Common myeloid progenitor, CD34-positive (primary cell): ENCODE data around the gene ITGA11.

Experiments used
- CTCF ChIA-PET: fragments of 350-600 bp; sonication (Branson Sonifier 250); formaldehyde crosslinking; loops from one replicate; lab custom pipeline; 2021; ENCODE audit warnings: antibody characterized with exemption; lab: Charles Lee
- POLR2A ChIA-PET: fragments of 350-600 bp; sonication (Branson Sonifier 250); formaldehyde crosslinking; loops from one replicate; lab custom pipeline; 2021; ENCODE audit warnings: antibody characterized with exemption; lab: Charles Lee
- DNase-seq, 3 donors: peaks; one replicate each; pipeline versions ENCODE4 v3.0.0 to v3.0.0-alpha.2; 2013
- H3K27ac ChIP-seq, 2 experiments: 1 replicate in 1 of 2; 2 replicates in 1 of 2; pipeline ENCODE4 v1.7.0; 2013; ENCODE audit warnings: inconsistent platforms in 2 of 2, low read length in 2 of 2, mild to moderate bottlenecking in 2 of 2, low read depth in 1 of 2, moderate library complexity in 1 of 2; ENCODE audit not compliant: severe bottlenecking in 2 of 2, insufficient read depth in 1 of 2, poor library complexity in 1 of 2
- H3K27me3 ChIP-seq, 5 experiments: replicated peaks in 2 of 5; 1 replicate in 3 of 5; 2 replicates in 2 of 5; pipeline versions ENCODE4 v1.6.1 to v1.7.0; 2013; ENCODE audit warnings: low read length in 4 of 5, mild to moderate bottlenecking in 2 of 5, moderate library complexity in 2 of 5, inconsistent platforms in 1 of 5; ENCODE audit not compliant: insufficient read depth in 5 of 5, control insufficient read depth in 4 of 5
- H3K36me3 ChIP-seq, 4 experiments: 1 replicate in 2 of 4; 2 replicates in 2 of 4; pipeline versions ENCODE4 v1.6.1 to v1.7.0; 2013; ENCODE audit warnings: low read length in 3 of 4, control low read depth in 1 of 4, mild to moderate bottlenecking in 1 of 4; ENCODE audit not compliant: control insufficient read depth in 4 of 4, insufficient read depth in 4 of 4
- H3K4me1 ChIP-seq, 4 experiments: 1 replicate in 3 of 4; 2 replicates in 1 of 4; pipeline versions ENCODE4 v1.6.1 to v1.7.1; 2013; ENCODE audit warnings: low read length in 3 of 4, mild to moderate bottlenecking in 3 of 4, control low read depth in 1 of 4, inconsistent platforms in 1 of 4, moderate library complexity in 1 of 4; ENCODE audit not compliant: control insufficient read depth in 4 of 4, insufficient read depth in 4 of 4; ENCODE audit errors: control extremely low read depth in 1 of 4
- H3K4me3 ChIP-seq, 7 experiments: 1 replicate in 4 of 7; 2 replicates in 3 of 7; pipeline versions ENCODE4 v1.5.1 to v1.7.0; 2013; ENCODE audit warnings: mild to moderate bottlenecking in 7 of 7, low read length in 6 of 7, moderate library complexity in 6 of 7, inconsistent platforms in 2 of 7, low read depth in 2 of 7, control low read depth in 1 of 7; ENCODE audit not compliant: insufficient read depth in 4 of 7, control insufficient read depth in 1 of 7; ENCODE audit errors: extremely low read depth in 1 of 7
- H3K9me3 ChIP-seq, 5 experiments: 1 replicate in 4 of 5; 2 replicates in 1 of 5; pipeline versions ENCODE4 v1.6.1 to v1.7.1; 2013; ENCODE audit warnings: low read length in 4 of 5, mild to moderate bottlenecking in 2 of 5, inconsistent platforms in 1 of 5, low read depth in 1 of 5, moderate library complexity in 1 of 5; ENCODE audit not compliant: control insufficient read depth in 4 of 5, insufficient read depth in 2 of 5; ENCODE audit errors: control extremely low read depth in 1 of 5
- WGBS: methylation state at CpG from one replicate; pipeline ENCODE4 v1.1.5; 2013; ENCODE audit not compliant: insufficient coverage; 5-methylcytosine and 5-hydroxymethylcytosine counted together

ITGA11 gene

DNA sequence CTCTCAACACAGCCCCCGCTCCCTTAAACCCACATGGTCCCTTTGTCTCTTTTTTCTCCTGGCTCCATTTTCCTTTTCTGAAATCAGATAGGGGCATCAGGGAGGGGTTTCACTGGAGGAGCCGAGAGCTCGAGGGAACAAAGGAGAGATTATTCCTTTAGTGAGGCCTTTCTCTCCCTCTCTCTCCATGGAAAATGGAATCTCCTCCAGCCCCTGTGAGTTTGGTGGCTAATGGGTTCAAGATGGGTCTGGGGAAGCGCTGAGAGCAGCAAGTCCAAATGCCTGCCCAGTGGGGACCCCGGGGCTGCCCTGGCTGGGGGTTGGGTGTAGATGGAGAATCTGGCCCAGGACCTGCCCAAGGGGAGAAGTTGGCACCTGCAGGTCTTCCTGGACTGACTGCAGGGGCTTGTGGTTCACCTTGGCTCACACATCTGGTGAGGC, 56.8 kb downstream of the ITGA11 start:
- Histone ChIP-seq H3K4me3 (no peak overlapping the region), H3K9me3 (no peaks in the 10 kb centered on the region), H3K27ac (no peak overlapping the region), H3K27me3 (no peaks in the 10 kb centered on the region), H3K36me3 (no peaks in the 10 kb centered on the region), H3K4me1 (peaks cover 8 to 17% (median 16%) of the 10 kb centered on the region in 4 experiments)
- WGBS: 95% methylated on average over 3 of the region's 5 CpGs
- POLR2A ChIA-PET: no interaction called here
- CTCF ChIA-PET: interaction anchor here (1.8 kb wide), 1 partner anchor 69 kb away, joined by 14 read pairs; no protein-coding TSS in a partner anchor
- no peak for DNase-seq

DNA sequence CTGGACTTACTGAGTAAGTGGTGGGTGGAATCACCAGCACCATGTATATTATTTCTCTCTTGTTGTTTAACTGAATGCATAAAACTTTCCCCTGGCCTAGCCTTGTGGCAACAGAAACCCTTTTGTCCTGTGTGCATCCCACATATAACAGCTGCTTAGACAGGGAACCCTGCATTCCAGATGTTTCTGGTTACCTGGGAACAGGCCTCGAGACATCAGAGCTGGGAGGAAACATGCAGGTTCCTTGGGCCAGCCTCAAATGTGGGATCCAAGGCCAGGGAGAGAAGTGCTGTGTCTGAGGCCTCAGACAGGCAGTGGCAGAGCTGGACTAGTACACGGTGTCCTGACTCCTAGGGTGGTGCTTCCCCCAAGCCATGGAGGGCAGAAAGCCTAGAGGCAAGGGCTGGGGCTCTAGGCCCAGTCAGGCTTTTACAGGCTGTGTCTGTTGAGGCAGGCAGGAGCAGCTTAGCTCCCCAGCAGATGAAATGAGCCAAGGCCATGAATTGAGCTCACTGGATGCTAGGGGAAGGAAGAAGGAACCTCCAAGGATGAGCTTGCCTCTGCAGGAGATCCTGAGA, 57.7 kb downstream of the ITGA11 start:
- POLR2A ChIA-PET: no interaction called here
- H3K27ac ChIP-seq: no peak overlapping the region
- peaks cover 3 to 8% (median 6%) of the 10 kb centered on the region in 4 experiments for H3K4me1 ChIP-seq
- H3K4me3 ChIP-seq: no peak overlapping the region
- 94% methylated on average over 2 of the region's 2 CpGs for WGBS
- H3K27me3 ChIP-seq: no peaks in the 10 kb centered on the region
- DNase-seq: no peak
- CTCF ChIA-PET: interaction anchor here (0.8 to 1.8 kb wide), 3 partner anchors 9 to 68 kb away, joined by 3 to 14 read pairs (median 3); no protein-coding TSS in a partner anchor
- no peaks in the 10 kb centered on the region for H3K36me3 ChIP-seq
- H3K9me3 ChIP-seq: no peaks in the 10 kb centered on the region

DNA sequence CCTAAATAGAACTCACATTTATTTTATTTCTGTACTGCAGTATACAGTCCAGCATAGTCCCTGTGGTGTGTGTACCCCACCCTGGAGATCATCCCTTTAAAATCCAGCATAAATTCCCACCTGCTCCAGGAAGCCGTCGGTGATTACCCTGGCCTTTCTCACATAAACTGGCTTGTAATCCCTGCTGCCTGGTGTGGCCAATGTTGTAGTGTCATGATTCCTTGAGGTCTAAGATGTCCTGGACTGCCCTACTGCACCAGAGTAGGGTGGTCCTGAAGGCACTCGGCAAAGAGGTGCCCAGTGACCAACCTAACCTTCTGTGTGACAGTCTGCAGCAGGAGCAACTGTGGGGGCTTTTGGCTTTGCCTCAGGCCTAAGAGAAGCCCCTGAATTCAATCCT, 58.9 kb downstream of the ITGA11 start:
- WGBS: 90% methylated on average over 2 of the region's 3 CpGs
- CTCF ChIA-PET: no interaction called here

DNA sequence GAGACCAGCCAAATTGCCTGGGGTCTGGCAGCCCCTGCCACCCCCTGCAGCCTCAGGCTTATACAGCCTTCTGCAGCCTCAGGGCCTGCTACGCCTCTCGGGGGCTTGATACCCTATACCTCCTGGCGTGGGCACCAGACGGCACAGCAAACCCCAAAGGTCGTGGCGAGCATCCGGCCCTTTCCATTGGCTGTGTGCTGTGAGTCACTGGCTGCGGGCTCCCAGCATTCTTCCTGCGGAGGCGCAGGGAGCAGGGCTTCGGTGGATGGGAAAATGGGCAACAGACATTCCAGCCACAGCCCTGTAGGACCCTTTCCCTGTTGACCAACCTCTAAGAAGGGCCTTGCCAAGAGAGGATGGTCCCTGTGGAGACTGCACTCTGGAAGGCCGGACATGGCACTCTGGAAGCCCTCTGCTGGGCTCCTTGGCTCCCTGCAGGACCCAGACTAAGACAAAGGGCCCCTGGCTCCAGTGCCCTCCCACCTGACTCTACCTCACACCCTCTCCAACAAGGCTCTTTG, 59.6 kb downstream of the ITGA11 start:
- no peak overlapping the region for H3K4me3 ChIP-seq
- no peaks in the 10 kb centered on the region for H3K36me3 ChIP-seq
- no peaks in the 10 kb centered on the region for H3K4me1 ChIP-seq
- no peak for DNase-seq
- ChIA-PET POLR2A (no interaction called here), CTCF (no interaction called here)
- H3K9me3 ChIP-seq: no peaks in the 10 kb centered on the region
- 88% methylated on average over 11 of the region's 12 CpGs for WGBS
- no peaks in the 10 kb centered on the region for H3K27me3 ChIP-seq
- no peak overlapping the region for H3K27ac ChIP-seq

More for the DNA sequence above, 58.9 kb downstream of the ITGA11 start:
- no peak overlapping the region for H3K4me3 ChIP-seq
- H3K4me1 ChIP-seq: no peaks in the 10 kb centered on the region
- H3K27ac ChIP-seq: no peak overlapping the region
- no peaks in the 10 kb centered on the region for H3K9me3 ChIP-seq
- no peaks in the 10 kb centered on the region for H3K36me3 ChIP-seq
- POLR2A ChIA-PET: no interaction called here
- H3K27me3 ChIP-seq: no peaks in the 10 kb centered on the region
- no peak for DNase-seq

DNA sequence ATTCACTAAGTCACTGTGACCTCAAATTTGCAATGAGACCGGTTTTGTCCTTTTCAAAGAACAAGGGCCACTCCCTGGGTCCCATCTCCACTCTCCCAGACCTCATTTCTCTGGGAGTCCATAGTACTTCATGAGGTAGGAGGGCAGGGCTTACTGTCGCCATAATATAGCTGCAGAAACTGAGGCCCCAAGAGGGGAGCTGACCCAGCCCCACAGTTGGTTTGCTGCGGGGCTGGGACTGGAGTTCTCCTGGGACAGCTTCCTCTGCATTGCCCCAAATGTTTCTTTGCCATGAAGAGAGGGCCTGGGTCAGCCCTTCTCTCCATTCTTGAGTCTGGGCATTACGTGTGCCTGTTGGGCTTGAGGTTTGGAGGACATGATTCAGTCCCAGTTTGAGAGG, 60.1 kb downstream of the ITGA11 start:
- Histone ChIP-seq H3K4me1 (peaks cover 0 to under 1% (median 0%) of the 10 kb centered on the region in 4 experiments), H3K9me3 (no peaks in the 10 kb centered on the region), H3K27me3 (no peaks in the 10 kb centered on the region), H3K36me3 (no peaks in the 10 kb centered on the region), H3K27ac (no peak overlapping the region), H3K4me3 (no peak overlapping the region)
- 100% methylated on average over 2 of the region's 4 CpGs for WGBS
- POLR2A ChIA-PET: no interaction called here
- CTCF ChIA-PET: no interaction called here
- no peak for DNase-seq

DNA sequence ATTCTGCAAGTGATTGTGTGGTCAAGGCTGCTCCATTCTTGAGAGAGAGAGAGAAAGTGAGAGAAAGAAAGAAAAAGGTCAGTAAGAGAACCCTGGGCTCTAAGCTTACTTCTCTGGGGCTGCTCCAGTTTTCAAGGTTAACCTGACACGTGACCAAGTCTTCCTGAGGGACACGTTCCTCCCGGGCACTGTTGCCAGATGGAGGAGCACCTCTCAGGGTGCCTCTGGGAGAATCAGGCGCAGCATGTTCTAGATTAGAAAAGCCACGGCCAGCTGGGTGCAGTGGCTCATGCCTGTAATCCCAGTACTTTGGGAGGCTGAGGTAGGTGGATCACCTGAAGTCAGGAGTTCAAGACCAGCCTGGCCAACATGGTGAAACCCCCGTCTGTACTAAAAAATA, 60.8 kb downstream of the ITGA11 start:
- Histone ChIP-seq H3K36me3 (no peaks in the 10 kb centered on the region), H3K27ac (no peak overlapping the region), H3K27me3 (no peaks in the 10 kb centered on the region), H3K4me3 (no peak overlapping the region), H3K4me1 (peaks cover 0 to 8% (median 6%) of the 10 kb centered on the region in 4 experiments), H3K9me3 (no peaks in the 10 kb centered on the region)
- CTCF ChIA-PET: interaction anchor here (1.2 kb wide), 1 partner anchor 8 kb away, joined by 3 read pairs; no protein-coding TSS in a partner anchor
- DNase-seq: no peak
- POLR2A ChIA-PET: no interaction called here
- WGBS: 78% methylated on average over 5 of the region's 6 CpGs

DNA sequence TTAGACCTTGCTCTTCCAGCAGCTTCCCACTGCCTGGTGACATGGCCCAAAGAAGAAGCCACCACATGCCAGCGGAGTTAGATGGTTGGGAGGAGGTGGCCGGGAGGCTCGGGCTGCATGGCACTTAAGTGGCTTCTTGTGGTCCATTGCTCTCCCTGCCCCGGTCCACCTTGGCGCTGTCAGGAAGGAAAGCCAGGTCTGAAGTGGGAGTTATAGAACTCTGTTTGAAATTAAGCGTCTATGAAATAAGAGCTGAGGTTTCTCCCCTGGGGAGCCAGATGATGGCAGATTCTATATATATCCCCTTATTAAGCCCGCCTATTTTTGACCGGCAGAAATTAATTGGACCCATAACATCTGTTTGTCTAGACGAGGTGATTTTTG, 61.2 kb downstream of the ITGA11 start:
- no peak overlapping the region for H3K27ac ChIP-seq
- CTCF ChIA-PET: interaction anchor here (1.2 to 1.3 kb wide), 2 partner anchors 9 to 64 kb away, joined by 3 to 4 read pairs; no protein-coding TSS in a partner anchor

More for the DNA sequence above, 61.2 kb downstream of the ITGA11 start:
- POLR2A ChIA-PET: no interaction called here
- WGBS: 100% methylated on average over 9 of the region's 9 CpGs
- Histone ChIP-seq H3K27me3 (no peaks in the 10 kb centered on the region), H3K4me1 (peaks cover 0 to 12% (median 10%) of the 10 kb centered on the region in 4 experiments), H3K36me3 (no peaks in the 10 kb centered on the region), H3K9me3 (no peaks in the 10 kb centered on the region), H3K4me3 (no peak overlapping the region)
- no peak for DNase-seq
